GM20000 (cell line): ENCODE measurements around the gene ZNF397.

Experiments used
- DNase-seq: peaks from one replicate; pipeline ENCODE4 v3.0.0; 2012; ENCODE audit warnings: low spot score
- CTCF ChIP-seq: IDR thresholded peaks from 2 replicates; pipeline ENCODE4 v1.5.1; 2012; ENCODE audit warnings: mild to moderate bottlenecking, control low read depth; ENCODE audit errors: extremely low read depth, missing control alignments

ZNF397 gene

GRCh38 chr18:35267809-35268208 is 27.0 kb downstream of the ZNF397 start:
- no peak for TF ChIP-seq CTCF
- no peak for DNase-seq

- DNase-seq, result no peak
- TF ChIP-seq CTCF, result no peak
Observed at GRCh38 chr18:35268821-35269220, 28.0 kb downstream of the ZNF397 start.

GRCh38 chr18:35271656-35272055 is 30.8 kb downstream of the ZNF397 start:
- TF ChIP-seq CTCF, result no peak

GRCh38 chr18:35276267-35276666 is 35.4 kb downstream of the ZNF397 start:
- DNase-seq, result no peak
- TF ChIP-seq CTCF, result no peak

More at GRCh38 chr18:35271656-35272055, 30.8 kb downstream of the ZNF397 start:
- no peak for DNase-seq

GRCh38 chr18:35277633-35278032 is 36.8 kb downstream of the ZNF397 start:
- no peak for DNase-seq
- no peak for TF ChIP-seq CTCF

- DNase-seq, result no peak
- TF ChIP-seq CTCF, result no peak
Observed at GRCh38 chr18:35278085-35278484, 37.3 kb downstream of the ZNF397 start.

GRCh38 chr18:35278969-35279368 is 38.1 kb downstream of the ZNF397 start:
- no peak for TF ChIP-seq CTCF
- DNase-seq, result no peak

- no peak for DNase-seq
Observed at GRCh38 chr18:35282353-35282752, 41.5 kb downstream of the ZNF397 start.

More at GRCh38 chr18:35282353-35282752, 41.5 kb downstream of the ZNF397 start:
- TF ChIP-seq CTCF, result no peak
